ENCODE results near the gene TNRC6C.

- TF ChIP-seq CTCF (conservative IDR thresholded peaks at IDR 0.05; ENCODE audit: low read depth in 2 of 2) (no peak), POLR2AphosphoS5 (IDR thresholded peaks at IDR 0.05; ENCODE audit: low read depth) (no peak)
Observed at GRCh38 chr17:78104540-78104941, 146.0 kb downstream of the TNRC6C start.

Measured in GM23338 (cell line).